Fibroblast of mammary gland (primary cell): ENCODE measurements around the gene PTPRN2.

ENCODE experiments used
- DNase-seq: peaks from one replicate; pipeline ENCODE4 v3.0.0-alpha.2; 2010; ENCODE audit warnings: low read depth
- H3K4me3 ChIP-seq: 2 replicates; pipeline ENCODE4 v1.5.1; 2011; ENCODE audit warnings: low read depth, mild to moderate bottlenecking, low read length, moderate library complexity; ENCODE audit not compliant: control insufficient read depth
- CTCF ChIP-seq: conservative IDR thresholded peaks from 2 replicates; pipeline ENCODE4 v1.5.1; 2011; ENCODE audit warnings: low read depth, low read length, inconsistent platforms; ENCODE audit not compliant: control insufficient read depth, insufficient read depth

The PTPRN2 gene

GRCh38 chr7:158029509-158029908 is 558.1 kb downstream of the PTPRN2 start:
- no peak for TF ChIP-seq CTCF
- no peak overlapping the region for H3K4me3 ChIP-seq
- no peak for DNase-seq

GRCh38 chr7:158028971-158029370 is 558.7 kb downstream of the PTPRN2 start:
- H3K4me3 ChIP-seq: no peak overlapping the region
- DNase-seq: no peak
- TF ChIP-seq CTCF: no peak

GRCh38 chr7:158028290-158028941 is 559.2 kb downstream of the PTPRN2 start:
- DNase-seq: no peak
- H3K4me3 ChIP-seq: no peak overlapping the region
- no peak for TF ChIP-seq CTCF

- no peak for TF ChIP-seq CTCF
- H3K4me3 ChIP-seq: no peak overlapping the region
- DNase-seq: no peak
Measured at GRCh38 chr7:158027646-158028045, 560.0 kb downstream of the PTPRN2 start.

- TF ChIP-seq CTCF: no peak
- H3K4me3 ChIP-seq: no peak overlapping the region
- DNase-seq: no peak
Measured at GRCh38 chr7:158026636-158027265, 560.9 kb downstream of the PTPRN2 start.

GRCh38 chr7:158025686-158026600 is 561.7 kb downstream of the PTPRN2 start:
- no peak overlapping the region for H3K4me3 ChIP-seq
- TF ChIP-seq CTCF: no peak
- no peak for DNase-seq
